CD14-positive monocyte (primary cell): Measurements from ENCODE around the gene MSL2. TPM values are rescaled to one million over a fixed set of nuclear protein-coding genes. Genes with fewer than 3 reads are reported as not detected.

Experiments
- DNase-seq, 3 donors: peaks; one replicate each; pipeline ENCODE4 v3.0.0-alpha.2; 2011 to 2022
- H2AFZ ChIP-seq: 2 replicates; pipeline ENCODE4 v1.6.0; 2012; ENCODE audit warnings: mild to moderate bottlenecking, low read depth, low read length, inconsistent platforms; ENCODE audit not compliant: insufficient read depth, poor library complexity, severe bottlenecking
- H3K27ac ChIP-seq, 2 donors: 1 replicate in 1 of 2; 2 replicates in 1 of 2; pipeline ENCODE4 v1.5.1; 2012 to 2013; ENCODE audit warnings: low read length in 2 of 2, control low read depth in 1 of 2, inconsistent platforms in 1 of 2, low read depth in 1 of 2, mild to moderate bottlenecking in 1 of 2
- H3K27me3 ChIP-seq, 2 donors: one replicate each; pipeline versions ENCODE4 v1.6.0 to v1.6.1; 2011 to 2013; ENCODE audit warnings: low read length in 2 of 2; ENCODE audit not compliant: control insufficient read depth in 2 of 2, insufficient read depth in 2 of 2
- H3K36me3 ChIP-seq, 2 donors: replicated peaks in 1 of 2; 1 replicate in 1 of 2; 2 replicates in 1 of 2; pipeline versions ENCODE4 v1.5.1 to v1.6.1; 2012 to 2013; ENCODE audit warnings: low read length in 2 of 2, control low read depth in 1 of 2, inconsistent platforms in 1 of 2, mild to moderate bottlenecking in 1 of 2; ENCODE audit not compliant: insufficient read depth in 2 of 2, control insufficient read depth in 1 of 2
- H3K4me1 ChIP-seq, 2 donors: 1 replicate in 1 of 2; 2 replicates in 1 of 2; pipeline versions ENCODE4 v1.5.1 to v1.6.1; 2012 to 2013; ENCODE audit warnings: low read length in 2 of 2, control low read depth in 1 of 2, inconsistent platforms in 1 of 2, mild to moderate bottlenecking in 1 of 2, moderate library complexity in 1 of 2; ENCODE audit not compliant: insufficient read depth in 2 of 2, control insufficient read depth in 1 of 2
- H3K4me2 ChIP-seq: replicated peaks from 2 replicates; pipeline ENCODE3; 2012; ENCODE audit warnings: low read length, moderate library complexity, mild to moderate bottlenecking; ENCODE audit not compliant: poor library complexity, severe bottlenecking; ENCODE audit errors: extremely low read depth
- H3K4me3 ChIP-seq, 3 experiments: fragments of 200-600 bp in 1 of 3; sonication (generic) in 1 of 3; replicated peaks in 1 of 3; 1 replicate in 2 of 3; 2 replicates in 1 of 3; pipeline ENCODE4 v1.5.1; 2011 to 2013; ENCODE audit warnings: low read length in 3 of 3, mild to moderate bottlenecking in 3 of 3, control low read depth in 2 of 3, low read depth in 2 of 3, inconsistent platforms in 1 of 3, moderate library complexity in 1 of 3
- H3K79me2 ChIP-seq: 2 replicates; pipeline ENCODE4 v1.6.0; 2012; ENCODE audit warnings: mild to moderate bottlenecking, control low read depth, inconsistent platforms, low read length, moderate library complexity; ENCODE audit not compliant: insufficient read depth
- H3K9ac ChIP-seq: 2 replicates; pipeline ENCODE4 v1.6.0; 2017; ENCODE audit warnings: low read length, mild to moderate bottlenecking; ENCODE audit not compliant: insufficient read depth, poor library complexity, severe bottlenecking
- H3K9me3 ChIP-seq, 2 donors: replicated peaks in 1 of 2; 1 replicate in 1 of 2; 2 replicates in 1 of 2; pipeline versions ENCODE4 v1.5.1 to v1.6.1; 2012 to 2013; ENCODE audit warnings: low read length in 2 of 2, control low read depth in 1 of 2; ENCODE audit not compliant: control insufficient read depth in 1 of 2, insufficient read depth in 1 of 2
- H4K20me1 ChIP-seq: 2 replicates; pipeline ENCODE4 v1.6.0; 2012; ENCODE audit warnings: mild to moderate bottlenecking, low read length, control low read depth, moderate library complexity; ENCODE audit not compliant: insufficient read depth
- H3K27ac Mint-ChIP-seq, 7 donors: one replicate each; pipeline ENCODE4 v1.8.0; 2020; ENCODE audit warnings: mild to moderate bottlenecking in 7 of 7, mixed read lengths in 7 of 7, moderate library complexity in 6 of 7, inconsistent platforms in 2 of 7
- H3K27me3 Mint-ChIP-seq, 3 donors: one replicate each; pipeline ENCODE4 v1.8.0; 2021 to 2022; ENCODE audit warnings: low read depth in 3 of 3, mild to moderate bottlenecking in 3 of 3, mixed read lengths in 3 of 3, moderate library complexity in 3 of 3, inconsistent platforms in 1 of 3
- H3K36me3 Mint-ChIP-seq, 2 donors: one replicate each; pipeline ENCODE4 v1.8.0; 2020; ENCODE audit warnings: mixed read lengths in 2 of 2, inconsistent platforms in 1 of 2, mild to moderate bottlenecking in 1 of 2
- H3K4me1 Mint-ChIP-seq: one replicate; pipeline ENCODE4 v1.8.0; 2020; ENCODE audit warnings: mild to moderate bottlenecking, mixed read lengths
- H3K4me3 Mint-ChIP-seq, 2 donors: one replicate each; pipeline ENCODE4 v1.8.0; 2020; ENCODE audit warnings: mild to moderate bottlenecking in 2 of 2, mixed read lengths in 2 of 2, moderate library complexity in 1 of 2
- H3K9me3 Mint-ChIP-seq, 7 donors: one replicate each; pipeline ENCODE4 v1.8.0; 2020 to 2022; ENCODE audit warnings: mixed read lengths in 7 of 7, mild to moderate bottlenecking in 6 of 7, moderate library complexity in 6 of 7, inconsistent platforms in 2 of 7
- CTCF ChIP-seq: fragments of 200-600 bp; IDR thresholded peaks from one replicate; pipeline ENCODE4 v1.8.0; 2022; ENCODE audit warnings: antibody characterized with exemption, mild to moderate bottlenecking
- WGBS: methylation state at CpG from one replicate; pipeline ENCODE4 v1.1.5; 2013; ENCODE audit warnings: missing lambda C conversion rate; ENCODE audit not compliant: insufficient coverage; 5-methylcytosine and 5-hydroxymethylcytosine counted together
- intact Hi-C, 2 donors: fragments of 100-400 bp; cut with micrococcal nuclease; formaldehyde crosslinking; loops; one replicate each; pipeline versions ENCODE4 v1.15.0 to v1.15.1; 2023
- polyA plus RNA-seq, 3 donors: library from polyadenylated mRNA; depleted of rRNA in 1 of 3; unstranded in 2 of 3; stranded (reverse) in 1 of 3; fragments of 300-500 nt in 2 of 3; fragments of >200 nt in 1 of 3; fragmentation: Illumina TruSeq in 2 of 3; gene quantifications; 1 replicate in 2 of 3; 2 replicates in 1 of 3; pipeline ENCODE4 v1.2.3, GENCODE V29; 2012 to 2021

Gene MSL2
- polyA plus RNA-seq, 3 donors: 13.3 to 25.5 (median 15.9) TPM

GRCh38 chr3:136194409-136195257 lies 1.5 kb downstream of the MSL2 start:
- DNase-seq: peak; percentile 34 to 46 (median 39)
- peak overlapping the region; percentile 94 to 99 for H3K4me3 Mint-ChIP-seq
- Histone ChIP-seq H3K4me3 (peak overlapping the region; percentile 92 to 99 (median 94)), H3K9ac (peak overlapping the region; percentile 96), H3K4me2 (peak overlapping the region; percentile 85), H2AFZ (peak overlapping the region; percentile 77), H3K36me3 (no peaks in the 10 kb centered on the region), H3K27ac (peak overlapping the region; percentile 91 to 94), H4K20me1 (peaks cover 60% of the 10 kb centered on the region), H3K79me2 (peaks cover 74% of the 10 kb centered on the region), H3K4me1 (peaks cover 43 to 62% of the 10 kb centered on the region in 2 donors), H3K27me3 (no peaks in the 10 kb centered on the region), H3K9me3 (no peaks in the 10 kb centered on the region)
- H3K4me1 Mint-ChIP-seq: peaks cover 56% of the 10 kb centered on the region
- H3K27me3 Mint-ChIP-seq: peaks cover 0 to 2% (median 2%) of the 10 kb centered on the region in 3 donors
- peaks cover 6 to 10% of the 10 kb centered on the region in 2 donors for H3K36me3 Mint-ChIP-seq
- intact Hi-C loops: loop anchor here (5.0 to 10.0 kb wide), 4 partner anchors 53 to 670 kb away; partner anchors contain the start of genes NCK1 (in 1 of the 2) and STAG1 (in 1 of the 2)
- WGBS: 0% methylated on average over 45 of the region's 47 CpGs
- peaks cover 0 to 8% (median 2%) of the 10 kb centered on the region in 7 donors for H3K9me3 Mint-ChIP-seq
- no peak for TF ChIP-seq CTCF
- H3K27ac Mint-ChIP-seq: peak overlapping the region; percentile 92 to 98 (median 97)

- Histone ChIP-seq H3K36me3 (no peaks in the 10 kb centered on the region), H3K27ac (peak overlapping the region in 1 of 2 donors; percentile 94), H3K4me1 (peaks cover 43 to 73% of the 10 kb centered on the region in 2 donors), H3K79me2 (peaks cover 79% of the 10 kb centered on the region), H3K9ac (peak overlapping the region; percentile 96), H3K4me3 (peak overlapping the region; percentile 92 to 99 (median 94)), H3K27me3 (no peaks in the 10 kb centered on the region), H2AFZ (no peak overlapping the region), H4K20me1 (peaks cover 71% of the 10 kb centered on the region), H3K4me2 (peak overlapping the region; percentile 85), H3K9me3 (no peaks in the 10 kb centered on the region)
- 0% methylated on average over 2 of the region's 6 CpGs for whole genome bisulfite sequencing
- Mint-ChIP-seq H3K4me1 (peaks cover 67% of the 10 kb centered on the region), H3K36me3 (peaks cover 6 to 16% of the 10 kb centered on the region in 2 donors), H3K4me3 (peak overlapping the region; percentile 94 to 99), H3K9me3 (peaks cover 0 to 4% (median 2%) of the 10 kb centered on the region in 7 donors), H3K27me3 (peaks cover 0 to 2% (median 0%) of the 10 kb centered on the region in 3 donors), H3K27ac (peak overlapping the region; percentile 79 to 98 (median 96))
- TF ChIP-seq CTCF: no peak
- intact Hi-C loops: loop anchor here (2.0 to 10.0 kb wide), 3 partner anchors 57 to 671 kb away; partner anchors contain the start of genes NCK1 (in 1 of the 2), PCCB (in 1 of the 2) and STAG1 (in 1 of the 2)
- peak in 2 of 3 donors; percentile 42 to 60 for DNase-seq
These were observed 2.7 kb downstream of the MSL2 start for GRCh38 chr3:136193278-136194054.
